ENCODE data around the gene MTAP. TPM values are rescaled to one million over a fixed set of nuclear protein-coding genes. Genes with fewer than 3 reads are reported as not detected.
A peak's percentile ranks its signal among the peaks of the same experiment; 100 is the strongest.

The MTAP gene
- polyA plus RNA-seq, 3 donors, result 7.4 to 11.3 (median 7.8) TPM

DNA sequence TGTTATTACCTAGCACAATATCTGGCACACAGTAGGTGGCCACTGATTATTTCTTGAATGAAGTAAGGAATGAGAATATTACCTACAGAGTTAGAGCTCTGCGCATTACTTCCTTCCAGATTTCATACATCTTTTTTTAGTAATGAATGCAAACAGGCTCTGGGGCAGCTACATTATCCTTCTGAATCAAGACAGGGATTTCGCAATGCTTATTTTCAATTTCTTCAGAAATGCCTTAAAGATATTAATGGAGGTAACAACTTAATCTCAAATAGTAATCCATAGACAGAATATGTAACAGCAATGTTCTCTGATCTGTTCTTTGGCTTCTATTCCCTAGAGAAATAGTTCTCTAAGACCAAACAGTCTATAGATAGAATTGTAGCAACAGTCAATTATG lies 159.1 kb downstream of the MTAP start:
- Histone ChIP-seq H2AFZ (ENCODE audit: insufficient read depth, low read depth, low read length, poor library complexity, severe bottlenecking) (no peak overlapping the region), H4K20me1 (ENCODE audit: insufficient read depth, low read length) (no peaks in the 10 kb centered on the region), H3K27me3 (ENCODE audit: control insufficient read depth in 2 of 2, insufficient read depth in 2 of 2, low read length in 2 of 2) (peaks cover 45 to 73% of the 10 kb centered on the region in 2 donors), H3K9ac (ENCODE audit: insufficient read depth, low read length, poor library complexity, severe bottlenecking) (no peak overlapping the region), H3K9me3 (replicated peaks in 1 of 2; ENCODE audit: control insufficient read depth in 1 of 2, insufficient read depth in 1 of 2, low read length in 2 of 2) (peaks cover 0 to 17% of the 10 kb centered on the region in 2 donors), H3K4me1 (ENCODE audit: control insufficient read depth in 1 of 2, insufficient read depth in 2 of 2, low read length in 2 of 2) (peaks cover 14 to 16% of the 10 kb centered on the region in 2 donors), H3K79me2 (ENCODE audit: insufficient read depth, low read length) (no peaks in the 10 kb centered on the region), H3K27ac (ENCODE audit: low read depth in 1 of 2, low read length in 2 of 2) (no peak overlapping the region), H3K4me3 (replicated peaks in 1 of 3; ENCODE audit: low read depth in 2 of 3, low read length in 3 of 3) (no peak overlapping the region), H3K4me2 (replicated peaks; ENCODE audit: extremely low read depth, low read length, poor library complexity, severe bottlenecking) (no peak overlapping the region), H3K36me3 (replicated peaks in 1 of 2; ENCODE audit: control insufficient read depth in 1 of 2, insufficient read depth in 2 of 2, low read length in 2 of 2) (no peaks in the 10 kb centered on the region)
- intact Hi-C loops (cut with micrococcal nuclease), result no loop called here
- H3K36me3 Mint-ChIP-seq, result peaks cover 7 to 9% of the 10 kb centered on the region in 2 donors
- peaks cover 6 to 37% (median 24%) of the 10 kb centered on the region in 7 donors for H3K9me3 Mint-ChIP-seq
- no peak for DNase-seq
- H3K4me3 Mint-ChIP-seq, result peak overlapping the region in 1 of 2 donors; percentile 64
- H3K27me3 Mint-ChIP-seq (ENCODE audit: low read depth in 3 of 3), result peaks cover 48 to 61% (median 54%) of the 10 kb centered on the region in 3 donors
- TF ChIP-seq, protein P1, sequence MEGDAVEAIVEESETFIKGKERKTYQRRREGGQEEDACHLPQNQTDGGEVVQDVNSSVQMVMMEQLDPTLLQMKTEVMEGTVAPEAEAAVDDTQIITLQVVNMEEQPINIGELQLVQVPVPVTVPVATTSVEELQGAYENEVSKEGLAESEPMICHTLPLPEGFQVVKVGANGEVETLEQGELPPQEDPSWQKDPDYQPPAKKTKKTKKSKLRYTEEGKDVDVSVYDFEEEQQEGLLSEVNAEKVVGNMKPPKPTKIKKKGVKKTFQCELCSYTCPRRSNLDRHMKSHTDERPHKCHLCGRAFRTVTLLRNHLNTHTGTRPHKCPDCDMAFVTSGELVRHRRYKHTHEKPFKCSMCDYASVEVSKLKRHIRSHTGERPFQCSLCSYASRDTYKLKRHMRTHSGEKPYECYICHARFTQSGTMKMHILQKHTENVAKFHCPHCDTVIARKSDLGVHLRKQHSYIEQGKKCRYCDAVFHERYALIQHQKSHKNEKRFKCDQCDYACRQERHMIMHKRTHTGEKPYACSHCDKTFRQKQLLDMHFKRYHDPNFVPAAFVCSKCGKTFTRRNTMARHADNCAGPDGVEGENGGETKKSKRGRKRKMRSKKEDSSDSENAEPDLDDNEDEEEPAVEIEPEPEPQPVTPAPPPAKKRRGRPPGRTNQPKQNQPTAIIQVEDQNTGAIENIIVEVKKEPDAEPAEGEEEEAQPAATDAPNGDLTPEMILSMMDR (IDR thresholded peaks at IDR 0.05), result no peak
- WGBS (ENCODE audit: insufficient coverage), result no CpG with 5 or more reads among the region's 2 CpGs
- H3K27ac Mint-ChIP-seq, result no peak overlapping the region
- peaks cover 17% of the 10 kb centered on the region for H3K4me1 Mint-ChIP-seq

GRCh38 chr9:21964925-21965385 lies 162.5 kb downstream of the MTAP start:
- H3K4me2 ChIP-seq (replicated peaks; ENCODE audit: extremely low read depth, low read length, poor library complexity, severe bottlenecking), result peak overlapping the region; percentile 82
- peak in 2 of 3 donors; percentile 63 to 91 for DNase-seq
- no peaks in the 10 kb centered on the region for H4K20me1 ChIP-seq (ENCODE audit: insufficient read depth, low read length)
- H3K9me3 ChIP-seq (replicated peaks in 1 of 2; ENCODE audit: control insufficient read depth in 1 of 2, insufficient read depth in 1 of 2, low read length in 2 of 2), result peaks cover 11 to 47% of the 10 kb centered on the region in 2 donors
- H3K9ac ChIP-seq (ENCODE audit: insufficient read depth, low read length, poor library complexity, severe bottlenecking), result no peak overlapping the region
- Mint-ChIP-seq H3K36me3 (peaks cover 11 to 22% of the 10 kb centered on the region in 2 donors), H3K9me3 (peaks cover 6 to 67% (median 37%) of the 10 kb centered on the region in 7 donors), H3K27me3 (ENCODE audit: low read depth in 3 of 3) (peaks cover 78 to 88% (median 83%) of the 10 kb centered on the region in 3 donors), H3K4me3 (peak overlapping the region; percentile 71 to 90), H3K27ac (peak overlapping the region in 4 of 7 donors; percentile 46 to 82 (median 52)), H3K4me1 (peaks cover 44% of the 10 kb centered on the region)
- under 1% methylated on average over 19 of the region's 29 CpGs for WGBS (ENCODE audit: insufficient coverage)
- H3K79me2 ChIP-seq (ENCODE audit: insufficient read depth, low read length), result no peaks in the 10 kb centered on the region
- H2AFZ ChIP-seq (ENCODE audit: insufficient read depth, low read depth, low read length, poor library complexity, severe bottlenecking), result peak overlapping the region; percentile 78
- H3K36me3 ChIP-seq (replicated peaks in 1 of 2; ENCODE audit: control insufficient read depth in 1 of 2, insufficient read depth in 2 of 2, low read length in 2 of 2), result no peaks in the 10 kb centered on the region
- no peak overlapping the region for H3K27ac ChIP-seq (ENCODE audit: low read depth in 1 of 2, low read length in 2 of 2)
- H3K27me3 ChIP-seq (ENCODE audit: control insufficient read depth in 2 of 2, insufficient read depth in 2 of 2, low read length in 2 of 2), result peaks cover 75 to 98% of the 10 kb centered on the region in 2 donors
- TF ChIP-seq, protein P1 (IDR thresholded peaks at IDR 0.05), result no peak
- intact Hi-C loops (cut with micrococcal nuclease), result loop anchor here (5.0 kb wide), 2 partner anchors 42 to 153 kb away; partner anchors contain the start of gene CDKN2B (in 2 of the 2)
- peaks cover 28 to 33% of the 10 kb centered on the region in 2 donors for H3K4me1 ChIP-seq (ENCODE audit: control insufficient read depth in 1 of 2, insufficient read depth in 2 of 2, low read length in 2 of 2)
- H3K4me3 ChIP-seq (replicated peaks in 1 of 3; ENCODE audit: low read depth in 2 of 3, low read length in 3 of 3), result peak overlapping the region; percentile 5 to 72 (median 29)
